Left kidney (tissue), 2 donors: Measurements from ENCODE around the gene RAB9A. TPM values are rescaled to one million over a fixed set of nuclear protein-coding genes. Genes with fewer than 3 reads are reported as not detected.
A peak's percentile ranks its signal among the peaks of the same experiment; 100 is the strongest.
"Not testable (repeated sequence)": the region's sequence is repeated elsewhere in the genome, so short reads cannot be mapped to it uniquely, and the experiment has no call there.

ENCODE experiments used
- DNase-seq: peaks from one replicate; pipeline ENCODE4 v3.0.0-alpha.2; 2013
- polyA plus RNA-seq: library from polyadenylated mRNA; unstranded; fragments of 120-200 nt; gene quantifications from one replicate; pipeline ENCODE4 v1.2.1, GENCODE V29; 2013; ENCODE audit not compliant: insufficient read length

Gene RAB9A
- polyA plus RNA-seq, 1 donor = 23.9 TPM

DNA sequence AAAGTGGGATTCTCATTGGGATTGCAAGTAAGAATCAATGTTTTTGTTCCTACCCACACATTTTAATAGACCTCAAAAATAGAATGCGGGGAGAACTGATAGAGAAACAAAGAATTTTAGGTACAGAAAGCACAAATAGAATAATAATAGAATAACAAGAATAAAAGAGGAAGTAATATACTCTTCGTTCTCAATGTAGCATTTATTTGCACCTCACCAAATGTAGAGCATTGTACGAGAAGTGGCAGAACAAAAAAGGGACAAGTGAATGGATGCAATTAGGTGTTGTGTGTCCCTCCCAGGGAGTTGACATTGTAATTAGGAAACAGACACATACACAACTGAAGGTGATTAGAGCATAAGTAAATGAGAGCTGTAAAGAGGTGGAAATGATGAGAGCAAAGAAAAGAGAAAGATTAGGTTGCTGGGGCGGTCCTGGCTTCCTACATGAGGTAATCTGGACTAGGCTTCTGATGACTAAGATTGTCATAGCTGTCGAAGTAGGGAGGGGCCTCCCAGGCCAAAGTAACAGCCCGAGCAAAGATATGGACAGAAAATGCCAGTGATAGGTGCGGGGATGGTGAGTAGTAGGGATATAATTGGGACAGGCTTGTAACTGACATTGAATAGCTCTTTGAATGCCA lies 10.4 kb downstream of the RAB9A start:
- no peak for DNase-seq

DNA sequence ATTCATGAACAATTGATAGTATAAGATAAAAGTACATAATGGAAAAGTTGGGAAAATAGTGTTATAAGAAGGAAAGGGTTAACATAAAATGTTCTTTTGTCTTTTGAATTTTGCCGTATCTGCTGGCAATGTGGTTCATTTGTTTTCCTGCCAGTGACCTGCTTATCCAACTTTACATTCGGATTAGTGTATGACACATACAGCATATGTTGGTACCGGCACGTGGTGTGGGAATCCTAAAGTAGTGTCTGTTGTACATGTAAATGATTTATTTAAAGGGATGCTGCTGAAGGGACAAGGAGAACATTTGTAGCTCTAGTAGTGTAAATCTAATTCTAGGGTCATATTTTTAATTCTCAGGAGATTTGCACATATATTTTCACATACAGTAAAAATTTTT lies 11.5 kb downstream of the RAB9A start:
- DNase-seq = no peak

DNA sequence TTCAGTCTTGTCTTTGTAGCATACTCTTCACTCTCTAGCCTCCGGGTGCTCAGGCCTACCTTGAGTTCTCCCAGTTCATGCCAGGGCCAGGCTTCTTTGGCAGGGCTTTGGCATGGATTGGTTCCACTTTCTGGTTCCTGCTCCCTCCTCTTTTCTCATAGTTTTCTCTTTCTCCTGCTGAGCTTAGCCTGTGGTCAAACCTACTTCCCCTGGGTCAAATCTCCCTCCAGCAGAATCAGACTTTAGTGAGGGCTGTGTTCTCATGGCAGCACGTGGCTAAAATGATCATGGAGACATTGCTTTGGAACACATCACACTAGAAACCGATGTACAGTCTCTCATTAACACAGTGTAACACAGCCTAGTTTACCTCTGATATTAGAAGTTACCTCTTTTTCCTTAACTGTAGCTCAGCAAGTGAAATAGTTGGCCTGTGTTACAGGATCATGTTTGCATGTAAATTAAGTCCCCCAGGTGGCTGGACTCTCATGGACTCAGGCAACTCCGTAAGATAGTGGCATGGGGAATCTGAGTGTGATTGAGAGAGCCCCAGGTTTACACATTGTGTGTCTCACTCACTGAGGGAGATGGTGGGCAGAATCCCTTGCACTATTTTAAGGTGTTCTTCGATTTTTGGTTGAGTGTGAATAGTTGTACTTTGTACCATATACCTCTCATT lies 13.3 kb downstream of the RAB9A start:
- DNase-seq = no peak

DNA sequence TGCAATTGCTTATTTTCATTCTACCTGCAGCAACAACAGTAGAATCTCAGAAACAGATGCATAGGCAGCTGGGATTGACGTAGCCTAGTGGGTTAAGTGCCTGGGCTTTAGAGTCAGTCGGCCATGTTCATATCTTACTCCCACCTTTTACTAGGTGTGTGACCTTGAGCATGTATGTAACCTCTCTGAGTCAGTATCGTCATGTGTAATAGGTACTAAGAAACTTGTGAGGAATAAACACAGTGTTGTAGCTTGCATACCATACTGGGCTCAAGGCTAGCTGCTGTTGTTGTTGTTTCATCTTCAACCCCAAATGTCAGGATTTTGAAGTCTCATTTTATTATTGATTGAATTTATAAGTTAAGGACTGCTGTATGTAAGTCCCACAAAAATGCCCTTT lies 14.2 kb downstream of the RAB9A start:
- DNase-seq = no peak

DNA sequence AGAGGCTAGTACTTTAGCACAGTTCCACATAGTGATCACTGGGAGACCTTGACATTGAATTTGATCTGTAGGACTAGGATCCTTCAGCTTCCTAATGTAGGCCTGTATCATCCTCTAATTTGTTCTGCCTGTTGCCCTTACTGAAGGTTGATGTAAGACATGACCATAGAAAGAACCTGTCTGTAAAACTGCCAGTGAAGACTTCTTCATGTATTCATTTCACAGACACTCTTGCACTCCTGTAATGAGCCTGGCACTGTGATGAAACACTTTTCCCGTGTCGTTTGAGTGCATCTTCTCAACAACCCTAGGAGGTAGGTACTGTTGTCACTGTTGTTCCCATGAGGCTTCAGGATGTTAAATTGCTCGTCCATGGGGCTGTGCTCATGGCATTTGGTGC lies 14.7 kb downstream of the RAB9A start:
- DNase-seq = no peak

DNA sequence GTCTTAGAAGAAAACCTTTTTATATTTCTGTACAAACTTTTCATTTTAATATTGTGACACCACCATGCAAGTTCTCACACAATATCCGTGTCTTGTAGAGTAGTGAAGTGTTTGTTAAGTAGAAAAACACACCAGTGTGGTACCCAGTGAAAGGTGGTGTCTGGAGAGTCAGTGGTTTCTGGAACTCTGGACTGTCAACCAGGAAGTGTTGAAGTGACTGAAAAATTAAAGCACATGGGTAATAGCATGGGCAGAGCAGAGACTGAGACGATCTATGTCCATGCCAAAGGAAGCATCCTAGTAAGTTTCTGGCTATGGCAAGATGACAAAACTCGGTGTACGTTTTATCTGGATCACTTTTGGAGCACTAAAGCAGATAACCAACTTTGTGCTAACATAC lies 22.2 kb downstream of the RAB9A start:
- no peak for DNase-seq

DNA sequence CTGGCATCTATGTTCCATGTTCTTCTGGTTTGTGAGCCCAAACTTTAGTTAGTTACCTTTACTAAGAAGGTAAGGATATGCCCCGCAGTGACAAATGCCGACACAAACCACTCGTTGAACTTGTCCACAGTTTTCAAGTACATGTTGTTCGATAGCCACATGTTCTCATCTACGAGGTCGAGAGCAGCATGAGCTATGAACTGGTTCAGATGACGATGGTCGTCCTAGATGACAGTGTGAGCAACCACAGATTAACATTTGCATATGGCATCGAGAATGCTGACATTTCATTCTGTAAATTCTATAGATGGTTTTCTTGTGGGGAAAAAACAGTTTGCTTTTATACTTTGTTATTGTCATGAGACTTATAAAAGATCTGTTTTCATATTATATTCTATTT lies 27.5 kb downstream of the RAB9A start:
- DNase-seq = no peak

DNA sequence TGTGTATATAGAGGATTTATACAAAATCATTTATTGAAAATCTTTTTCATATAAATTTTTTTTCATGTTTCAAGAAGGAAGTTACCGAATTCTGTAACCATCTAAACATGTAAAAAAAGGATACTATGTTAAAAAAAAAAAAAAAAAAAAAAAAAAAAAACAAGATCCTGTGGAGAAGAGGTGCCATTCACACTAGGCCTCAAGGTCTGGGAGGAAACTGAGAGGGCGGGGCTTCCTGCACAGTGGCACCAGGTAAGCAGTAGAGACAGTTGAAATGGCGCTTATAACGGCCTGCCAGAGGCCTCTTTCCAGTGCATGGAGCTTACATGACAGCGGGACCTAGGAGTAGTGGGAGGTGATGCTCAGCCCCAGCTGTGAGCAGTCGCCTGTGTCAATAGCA lies 28.0 kb downstream of the RAB9A start:
- no peak for DNase-seq

DNA sequence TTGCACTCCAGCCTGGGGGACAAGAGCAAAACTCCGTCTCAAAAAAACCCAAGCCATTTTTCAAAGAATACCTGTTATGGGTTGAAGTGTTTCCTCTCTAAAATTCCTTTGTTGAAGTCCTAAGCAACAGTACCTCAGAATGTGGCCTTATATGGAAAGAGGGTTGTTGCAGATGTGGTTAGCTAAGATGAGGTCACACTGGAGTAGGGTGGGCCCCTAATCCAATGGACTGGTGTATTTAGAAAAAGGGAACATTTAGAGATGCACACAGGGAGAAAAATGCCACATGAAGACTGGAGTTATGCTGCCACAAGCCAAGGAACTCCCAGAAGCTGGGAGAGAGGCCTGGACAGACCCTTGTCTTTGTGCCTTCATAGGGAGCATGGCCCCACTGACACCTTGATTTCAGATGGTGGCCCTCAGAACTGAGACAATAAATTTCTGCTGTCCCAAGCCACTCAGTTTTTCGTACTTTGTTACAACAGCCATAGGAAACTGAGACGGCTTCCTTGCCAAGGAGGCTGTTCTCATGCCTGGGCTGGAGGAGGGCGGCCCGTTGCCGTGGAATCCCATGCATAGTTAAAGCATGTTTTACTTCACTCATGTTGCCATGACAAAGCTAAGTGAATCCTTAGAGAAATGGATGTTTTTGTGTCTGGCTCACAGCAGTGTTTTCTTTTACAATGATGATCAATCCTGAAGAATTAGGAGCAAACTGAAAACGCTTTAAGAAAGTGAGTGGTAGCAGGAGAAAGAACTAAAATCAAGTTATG lies 29.0 kb downstream of the RAB9A start:
- DNase-seq = no peak

DNA sequence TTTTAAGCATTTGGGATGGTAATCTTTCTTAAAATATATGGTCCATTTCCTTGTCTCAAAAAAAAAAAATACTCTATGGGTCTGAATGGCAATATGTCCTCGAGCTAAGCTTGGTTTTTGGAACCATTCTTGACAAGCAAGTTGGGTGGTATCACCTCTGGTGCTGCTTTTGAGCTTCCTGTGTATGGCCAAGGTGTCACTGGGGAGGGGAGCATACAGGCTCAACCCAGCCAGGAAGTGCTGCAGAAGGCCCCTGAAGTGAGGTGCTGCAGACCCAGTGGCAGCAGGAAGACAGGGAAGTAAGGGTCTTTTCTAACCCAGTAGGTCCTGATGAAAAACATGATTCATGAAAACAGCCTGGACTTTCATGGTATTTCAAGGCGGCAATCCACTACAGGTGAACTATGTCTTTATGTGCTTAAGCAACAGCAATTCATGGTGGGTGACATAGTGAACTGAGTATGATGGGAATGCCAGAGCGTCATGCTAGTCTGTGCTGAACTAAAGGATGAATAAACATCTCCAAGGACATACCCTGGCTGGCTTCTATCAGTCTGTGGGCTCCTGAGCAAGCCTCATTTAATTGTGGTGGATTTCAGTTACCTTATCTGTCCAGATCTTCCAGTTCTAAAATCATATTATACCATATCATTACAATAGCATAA lies 30.4 kb downstream of the RAB9A start:
- no peak for DNase-seq

DNA sequence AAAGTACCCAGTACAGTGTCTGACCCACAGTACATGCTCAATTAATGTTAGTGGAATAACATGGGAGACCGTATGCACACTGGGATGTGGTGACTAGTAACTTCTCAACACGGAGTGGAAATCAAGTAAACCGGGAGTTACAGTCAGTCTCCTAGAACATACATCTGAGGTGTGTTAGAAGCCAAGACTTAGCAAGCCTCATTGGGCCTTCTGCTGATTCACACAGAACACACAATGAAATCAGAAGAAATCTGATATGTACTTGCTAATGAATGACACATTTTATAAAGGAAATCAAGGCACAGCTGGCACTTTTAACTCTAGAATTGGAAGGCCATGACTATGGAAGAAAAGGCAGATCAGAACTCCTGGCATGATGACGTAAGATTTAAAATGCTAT lies 32.4 kb downstream of the RAB9A start:
- DNase-seq = no peak

DNA sequence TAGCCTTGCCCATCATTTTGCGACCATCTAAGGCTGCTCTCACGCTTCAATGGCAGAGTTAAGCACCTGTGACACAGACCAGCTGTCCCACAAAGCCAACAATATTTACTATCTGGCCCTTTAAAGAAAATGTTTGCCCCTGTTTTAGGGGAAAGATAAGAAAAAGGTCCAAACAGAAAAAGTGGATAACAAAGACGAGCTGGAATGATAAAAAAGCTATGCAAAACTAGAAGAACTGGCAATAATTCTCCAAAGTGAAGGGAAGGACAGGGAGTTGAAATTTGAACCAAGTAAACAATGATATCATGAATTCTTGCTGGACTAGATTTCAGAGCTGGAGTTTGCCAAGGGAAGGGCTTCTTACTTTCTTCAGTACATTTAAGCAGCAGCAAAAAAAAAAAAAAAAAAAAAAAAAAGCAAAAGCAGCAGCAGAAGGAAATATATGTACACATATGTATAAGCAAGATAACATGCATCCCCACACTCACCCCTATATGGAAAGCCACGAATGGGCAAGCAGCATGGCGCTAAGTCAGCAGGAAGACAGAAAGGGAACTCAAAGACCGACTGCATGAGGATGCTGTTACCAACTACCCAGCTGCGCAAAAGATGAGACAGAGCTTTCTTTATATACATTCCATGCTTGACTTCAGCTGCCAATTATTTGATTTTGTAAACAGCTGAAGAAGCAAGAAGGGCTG lies 33.0 kb downstream of the RAB9A start:
- DNase-seq = peak; percentile 26

DNA sequence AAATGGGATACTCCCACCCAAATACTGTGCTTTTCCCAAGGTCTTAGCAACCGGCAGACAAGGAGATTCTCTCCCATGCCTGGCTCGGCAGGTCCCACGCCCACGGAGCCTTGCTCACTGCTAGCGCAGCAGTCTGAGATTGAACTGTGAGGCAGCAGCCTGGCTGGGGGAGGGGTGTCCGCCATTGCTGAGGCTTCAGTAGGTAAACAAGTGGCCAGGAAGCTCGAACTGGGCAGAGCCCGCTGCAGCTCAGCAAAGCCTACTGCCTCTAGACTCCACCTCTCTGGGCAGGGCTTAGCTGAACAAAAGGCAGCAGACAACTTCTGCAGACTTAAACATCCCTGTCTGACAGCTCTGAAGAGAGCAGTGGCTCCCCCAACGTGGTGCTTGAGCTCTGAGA lies 36.0 kb downstream of the RAB9A start:
- not testable (repeated sequence) for DNase-seq

DNA sequence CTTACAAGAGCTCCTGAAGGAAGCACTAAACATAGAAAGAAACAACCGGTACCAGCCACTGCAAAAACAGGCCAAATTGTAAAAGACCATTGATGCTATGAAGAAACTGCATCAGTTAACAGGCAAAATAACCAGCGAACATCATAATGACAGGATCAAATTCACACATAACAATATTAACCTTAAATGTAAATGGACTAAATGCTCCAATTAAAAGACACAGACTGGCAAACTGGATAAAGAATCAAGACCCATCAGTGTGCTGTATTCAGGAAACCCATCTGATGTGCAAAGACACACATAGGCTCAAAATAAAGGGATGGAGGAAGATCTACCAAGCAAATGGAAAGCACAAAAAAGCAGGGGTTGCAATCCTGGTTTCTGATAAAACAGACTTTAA lies 37.7 kb downstream of the RAB9A start:
- DNase-seq = not testable (repeated sequence)

DNA sequence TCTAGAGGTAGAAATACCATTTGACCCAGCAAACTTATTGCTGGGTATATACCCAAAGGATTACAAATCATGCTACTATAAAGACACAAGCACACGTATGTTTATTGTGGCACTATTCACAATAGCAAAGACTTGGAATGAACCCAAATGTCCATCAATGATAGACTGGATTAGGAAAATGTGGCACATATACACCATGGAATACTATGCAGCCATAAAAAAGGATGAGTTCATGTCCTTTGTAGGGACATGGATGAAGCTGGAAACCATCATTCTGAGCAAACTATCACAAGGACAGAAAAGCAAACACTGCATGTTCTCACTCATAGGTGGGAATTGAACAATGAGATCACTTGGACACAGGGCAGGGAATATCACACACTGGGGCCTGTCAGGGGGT lies 41.6 kb downstream of the RAB9A start:
- DNase-seq = not testable (repeated sequence)

DNA sequence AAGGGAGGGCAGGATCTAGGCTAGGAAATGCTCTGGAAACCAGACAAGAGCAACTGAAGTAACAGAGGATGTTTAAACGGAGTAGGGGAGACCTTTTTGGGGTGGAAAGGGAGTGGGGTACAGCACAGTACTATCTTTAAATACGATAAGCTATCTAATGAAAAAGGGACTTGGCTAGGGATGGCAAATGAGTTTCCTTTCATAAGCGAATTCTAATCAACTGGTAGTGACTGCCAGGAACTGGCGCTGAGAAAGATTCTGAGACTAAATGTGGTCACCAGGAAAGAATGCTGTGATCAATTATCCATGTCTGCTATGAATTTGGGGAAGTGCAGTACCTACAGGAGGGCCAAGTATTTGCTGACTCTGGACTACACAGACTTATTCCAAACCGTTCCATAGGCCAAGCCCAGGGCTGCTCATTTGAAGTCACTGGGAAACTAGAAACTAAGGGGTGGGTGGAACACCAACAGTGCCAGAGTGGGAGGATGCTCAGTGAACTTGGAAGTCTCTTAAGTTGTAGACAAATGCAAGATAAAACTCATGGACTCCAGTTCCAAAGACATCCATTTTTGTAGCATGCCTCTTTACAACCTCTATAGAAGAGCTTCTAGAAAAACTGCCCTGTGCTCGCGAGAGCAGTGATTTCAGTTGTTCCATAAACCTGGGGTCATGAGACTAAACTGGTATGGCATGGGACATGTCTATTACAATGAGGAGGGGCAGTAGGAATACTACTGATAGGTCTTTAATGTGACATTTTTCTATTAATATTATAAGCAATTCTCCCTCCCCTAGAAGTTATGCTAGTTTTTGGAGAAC lies 43.5 kb downstream of the RAB9A start:
- no peak for DNase-seq

DNA sequence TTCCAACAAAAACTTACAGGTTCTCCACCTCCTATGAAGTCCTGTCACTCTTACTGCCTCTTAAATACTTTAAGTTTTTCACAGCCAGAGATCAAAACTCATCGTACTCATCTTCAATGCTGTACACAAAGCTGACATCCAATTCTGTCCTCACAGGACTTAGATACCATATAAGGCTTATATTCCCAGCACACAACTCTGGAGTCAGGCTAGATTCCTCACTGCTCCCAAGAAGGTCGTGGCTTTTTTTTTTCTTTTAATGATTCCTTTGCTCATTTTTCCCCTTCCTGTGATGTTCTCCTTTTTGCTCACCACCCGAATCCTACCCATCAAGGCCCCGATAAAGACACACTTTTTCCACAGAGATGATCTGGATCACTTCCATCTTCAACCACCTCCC lies 44.6 kb downstream of the RAB9A start:
- no peak for DNase-seq

DNA sequence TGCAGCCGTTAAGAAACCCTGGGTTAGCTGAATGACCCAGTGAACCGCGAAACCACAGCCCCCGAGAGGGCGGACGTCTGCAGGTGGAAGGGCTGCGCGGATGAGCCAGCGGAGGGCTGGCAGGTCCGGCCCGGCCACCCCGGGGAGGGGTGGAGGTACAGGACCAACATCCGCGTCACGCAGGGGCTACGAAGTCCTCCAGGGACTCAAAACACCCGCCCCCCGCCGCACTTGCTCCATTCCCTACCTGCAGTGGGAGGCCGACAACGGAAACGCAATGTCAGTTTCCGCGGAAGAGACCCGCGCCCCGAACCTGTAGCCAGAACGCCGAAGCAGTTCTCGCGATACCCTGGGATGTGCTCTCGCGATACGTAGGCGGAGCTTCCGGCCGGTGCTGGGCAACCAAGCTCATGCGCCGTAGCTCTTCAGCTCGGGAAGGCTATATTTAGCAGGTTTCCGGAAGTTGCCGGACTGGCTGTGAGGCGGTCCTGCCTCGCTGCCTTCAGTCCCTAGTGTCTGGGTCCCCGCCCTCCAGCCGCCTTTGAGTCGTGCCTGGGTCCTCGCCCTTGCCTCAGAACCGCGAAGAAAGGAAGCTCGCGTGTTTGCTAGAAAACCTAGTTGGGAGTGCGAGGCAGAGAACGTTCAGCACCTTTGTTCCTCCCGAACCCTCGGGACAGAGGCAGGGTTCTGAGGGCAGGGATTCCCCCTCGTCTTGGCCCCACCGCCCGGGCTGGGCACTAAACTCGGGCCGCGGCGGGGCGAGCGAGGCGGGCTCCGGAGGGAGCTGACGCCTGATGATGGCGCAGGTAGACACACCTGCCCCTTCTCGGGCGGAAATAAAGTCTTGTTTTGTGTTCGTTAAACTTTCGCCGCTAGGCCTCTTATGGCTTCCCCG lies 45.6 kb downstream of the RAB9A start, which contains the start of the genes OFD1 and TRAPPC2:
OFD1 (plus strand) TSS at position 471 of the 895 bp plus-strand sequence; CDS start at position 795, 324 bp downstream.
TRAPPC2 (minus strand) TSS at position 343 of the 895 bp plus-strand sequence. CDS start 14,657 bp downstream, outside the sequence.
- peak; percentile 96 for DNase-seq

DNA sequence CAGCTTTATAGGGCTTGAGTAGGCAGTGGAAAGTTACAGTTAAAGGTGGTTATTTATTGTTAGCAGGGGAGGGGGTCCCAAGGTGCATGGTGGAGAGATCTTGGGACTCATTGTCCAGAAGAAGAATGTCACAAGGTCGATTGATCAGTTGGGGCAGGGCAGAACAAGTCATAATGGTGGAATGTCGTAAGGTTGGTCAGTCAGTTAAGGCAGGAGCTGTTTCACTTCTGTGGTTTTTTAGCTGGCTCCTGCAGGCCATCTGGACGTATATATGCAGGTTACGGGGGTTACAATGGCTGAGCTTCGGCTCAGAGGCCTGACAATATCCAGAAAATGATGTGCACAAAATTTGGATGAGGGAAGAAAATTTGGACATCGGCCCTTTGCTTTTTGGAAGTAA lies 52.8 kb downstream of the RAB9A start:
- no peak for DNase-seq
